Activated T-cell treated with anti-CD3 and anti-CD28 coated beads, Interleukin-2, amount 50 U/mL, for 72 hours (primary cell): Measurements from ENCODE around the gene TTC7B. TPM values are rescaled to one million over a fixed set of nuclear protein-coding genes. Genes with fewer than 3 reads are reported as not detected.

Experiments used
- ATAC-seq, 2 donors: fragments of 150-1000 bp; cut with Tn5 transposase; replicated peaks in 1 of 2; 2 replicates each; pipeline ENCODE4 v1.10.0; 2021; ENCODE audit warnings: moderate library complexity in 2 of 2, mild to moderate bottlenecking in 1 of 2
- DNase-seq, 2 donors: peaks; one replicate each; pipeline ENCODE4 v3.0.0; 2021 to 2022; ENCODE audit warnings: mixed read lengths in 1 of 2
- H3K27ac Mint-ChIP-seq: one replicate; pipeline ENCODE4 v1.8.0; 2022; ENCODE audit warnings: mild to moderate bottlenecking, moderate library complexity, mixed read lengths
- H3K27me3 Mint-ChIP-seq: one replicate; pipeline ENCODE4 v1.8.0; 2022; ENCODE audit warnings: low read depth, mixed read lengths
- H3K36me3 Mint-ChIP-seq, 2 donors: one replicate each; pipeline ENCODE4 v1.8.0; 2022; ENCODE audit warnings: mixed read lengths in 2 of 2, mild to moderate bottlenecking in 1 of 2; ENCODE audit not compliant: insufficient read depth in 2 of 2
- H3K4me1 Mint-ChIP-seq: one replicate; pipeline ENCODE4 v1.8.0; 2022; ENCODE audit warnings: low read depth, mixed read lengths
- H3K4me3 Mint-ChIP-seq, 2 donors: one replicate each; pipeline ENCODE4 v1.8.0; 2022; ENCODE audit warnings: mild to moderate bottlenecking in 2 of 2, mixed read lengths in 2 of 2, moderate library complexity in 2 of 2
- H3K9me3 Mint-ChIP-seq, 2 donors: one replicate each; pipeline ENCODE4 v1.8.0; 2022; ENCODE audit warnings: mixed read lengths in 2 of 2
- total RNA-seq, 2 donors: library from RNA; stranded (reverse); gene quantifications; one replicate each; pipeline ENCODE4 v1.2.3, GENCODE V29; 2022

Gene TTC7B
- total RNA-seq, 2 donors from 2014 or later = 9.2 to 10.7 TPM

DNA sequence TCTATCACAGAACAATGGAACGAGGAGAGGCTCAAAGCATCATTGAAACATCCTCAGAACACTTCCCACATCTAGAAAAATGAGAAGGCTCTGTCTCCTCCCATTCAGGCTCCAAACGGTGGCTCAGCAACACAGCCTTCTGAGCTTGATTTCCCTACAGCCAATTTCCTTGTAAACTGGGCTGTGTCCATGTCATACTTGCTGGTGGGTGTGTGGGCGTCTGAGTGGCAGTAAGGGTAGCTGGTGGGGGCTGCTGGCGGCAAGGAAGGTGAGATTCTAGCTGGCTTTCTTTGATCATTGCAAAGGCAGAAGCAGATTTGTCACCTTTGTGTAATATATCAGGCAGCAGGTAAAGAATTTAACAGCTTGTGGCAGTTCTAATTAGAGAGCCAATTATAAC, 255.7 kb downstream of the TTC7B start:
- no peak overlapping the region for H3K27ac Mint-ChIP-seq
- H3K9me3 Mint-ChIP-seq = no peaks in the 10 kb centered on the region
- H3K4me3 Mint-ChIP-seq = no peak overlapping the region

DNA sequence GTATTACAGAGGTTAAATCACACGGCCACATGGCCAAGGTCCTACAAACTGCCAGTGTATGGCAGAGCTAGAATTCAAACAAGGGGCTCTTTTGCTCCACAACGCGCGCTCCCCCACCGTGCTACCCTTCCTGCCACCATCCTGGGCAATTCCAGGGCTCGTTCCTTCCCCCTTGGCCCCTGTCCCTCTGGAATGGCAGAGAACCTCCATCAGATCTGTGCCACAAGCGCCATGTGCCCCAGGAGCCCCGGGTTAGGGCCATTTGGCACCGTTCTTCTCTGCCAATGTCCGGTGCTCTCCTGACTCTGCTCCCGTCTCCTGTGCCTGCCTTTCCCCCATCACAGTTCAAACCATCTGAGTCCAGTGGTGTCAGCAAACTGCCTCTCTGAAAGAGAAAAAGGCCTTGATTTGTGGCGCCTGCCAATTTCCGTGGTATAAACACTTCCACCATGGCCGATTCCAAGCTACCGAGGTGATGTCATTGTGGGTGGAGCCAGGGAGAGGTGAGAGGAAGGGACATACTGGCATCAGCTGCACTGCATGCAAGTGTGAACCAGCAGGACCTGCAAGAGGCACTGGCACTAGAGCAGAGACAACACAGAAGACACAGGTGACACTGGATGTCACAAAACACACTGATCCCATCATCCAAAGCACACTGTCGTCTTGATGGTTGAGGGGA, 256.3 kb downstream of the TTC7B start:
- ATAC-seq (no peak), DNase-seq (no peak)
- Mint-ChIP-seq H3K27me3 (no peaks in the 10 kb centered on the region), H3K36me3 (no peaks in the 10 kb centered on the region), H3K4me3 (no peak overlapping the region), H3K9me3 (no peaks in the 10 kb centered on the region), H3K4me1 (no peaks in the 10 kb centered on the region), H3K27ac (no peak overlapping the region)

More for the DNA sequence above, 255.7 kb downstream of the TTC7B start:
- no peaks in the 10 kb centered on the region for H3K27me3 Mint-ChIP-seq
- no peaks in the 10 kb centered on the region for H3K36me3 Mint-ChIP-seq
- no peak for ATAC-seq
- DNase-seq = no peak
- H3K4me1 Mint-ChIP-seq = no peaks in the 10 kb centered on the region

DNA sequence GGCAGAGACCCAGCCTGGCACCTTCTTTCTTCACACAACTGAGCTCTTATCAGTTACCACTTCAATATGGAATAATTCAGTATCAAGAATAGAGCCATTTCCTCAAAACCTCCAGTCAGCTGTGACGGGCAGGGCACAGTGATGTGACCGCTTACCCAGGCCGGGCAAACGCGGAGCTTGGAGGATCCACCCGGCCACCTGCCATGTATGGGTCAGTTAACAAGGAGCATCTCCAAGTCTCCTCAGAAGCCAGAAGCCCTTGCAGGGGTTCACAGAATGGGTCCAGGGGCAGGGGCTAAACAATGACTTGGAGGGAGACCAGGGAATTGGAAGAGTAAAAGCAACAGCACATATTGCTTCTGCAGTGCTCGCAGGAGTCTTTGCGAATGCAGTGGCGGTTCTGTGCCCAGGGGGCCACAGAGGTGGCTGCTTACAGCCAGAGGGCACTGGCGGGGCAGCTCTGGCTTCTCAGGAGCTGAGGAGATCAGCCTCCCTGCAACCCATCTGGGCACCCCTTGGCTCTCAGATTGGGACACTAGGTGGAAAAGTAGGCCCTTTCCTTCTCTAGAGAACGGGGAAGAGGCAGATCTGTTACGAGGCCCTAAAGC, 257.1 kb downstream of the TTC7B start:
- DNase-seq (no peak), ATAC-seq (no peak)
- Mint-ChIP-seq H3K4me1 (no peaks in the 10 kb centered on the region), H3K9me3 (no peaks in the 10 kb centered on the region), H3K4me3 (no peak overlapping the region), H3K27ac (no peak overlapping the region), H3K27me3 (no peaks in the 10 kb centered on the region), H3K36me3 (no peaks in the 10 kb centered on the region)

DNA sequence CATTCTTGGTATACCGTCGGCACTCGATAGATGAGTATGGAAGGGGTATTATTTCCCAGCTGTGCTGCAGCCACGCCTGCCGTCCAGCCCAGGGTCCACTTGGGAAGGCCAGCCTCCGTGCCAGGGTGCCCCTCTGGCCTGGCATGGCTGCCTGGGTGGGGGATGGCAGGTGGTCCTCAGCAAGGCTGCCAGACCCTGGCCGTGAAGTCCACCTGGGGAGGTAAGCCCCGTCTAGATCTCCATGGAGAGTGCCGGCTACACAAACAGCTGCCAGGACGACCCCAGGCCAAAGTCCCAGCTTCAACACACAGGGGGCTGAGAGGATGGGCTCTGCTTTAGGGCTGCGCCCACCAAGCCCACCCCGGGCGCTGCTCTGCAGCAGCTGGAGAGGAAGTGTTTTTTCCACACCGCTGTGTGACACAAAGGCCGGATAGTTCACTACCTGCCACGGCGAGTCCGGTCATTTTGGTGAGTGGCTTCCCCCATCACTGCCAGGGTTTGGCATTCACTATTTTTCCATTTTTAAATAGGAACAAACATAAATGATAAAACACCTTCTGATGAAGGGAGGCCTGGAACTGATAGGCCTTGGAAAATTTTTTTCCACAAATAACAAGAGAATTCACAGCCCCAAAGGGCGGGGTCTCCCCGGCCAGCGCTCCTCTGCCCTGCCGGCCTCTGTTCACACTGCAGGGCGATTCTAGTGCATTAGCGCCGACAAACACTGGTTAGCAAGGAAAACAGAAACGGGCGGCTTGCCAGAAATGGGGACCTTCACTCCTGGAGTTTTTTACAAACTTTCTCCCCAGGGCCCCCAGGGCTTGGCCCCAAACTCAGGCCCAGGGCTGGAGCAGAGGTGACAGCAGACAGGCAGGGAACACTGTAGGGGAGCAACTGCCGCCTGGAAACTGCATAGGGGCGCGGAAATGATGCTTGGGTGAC, 257.9 kb downstream of the TTC7B start:
- H3K27ac Mint-ChIP-seq = no peak overlapping the region
- no peak overlapping the region for H3K4me3 Mint-ChIP-seq
- DNase-seq = no peak
- no peaks in the 10 kb centered on the region for H3K4me1 Mint-ChIP-seq
- no peak for ATAC-seq
- no peaks in the 10 kb centered on the region for H3K9me3 Mint-ChIP-seq
- no peaks in the 10 kb centered on the region for H3K27me3 Mint-ChIP-seq
- no peaks in the 10 kb centered on the region for H3K36me3 Mint-ChIP-seq

DNA sequence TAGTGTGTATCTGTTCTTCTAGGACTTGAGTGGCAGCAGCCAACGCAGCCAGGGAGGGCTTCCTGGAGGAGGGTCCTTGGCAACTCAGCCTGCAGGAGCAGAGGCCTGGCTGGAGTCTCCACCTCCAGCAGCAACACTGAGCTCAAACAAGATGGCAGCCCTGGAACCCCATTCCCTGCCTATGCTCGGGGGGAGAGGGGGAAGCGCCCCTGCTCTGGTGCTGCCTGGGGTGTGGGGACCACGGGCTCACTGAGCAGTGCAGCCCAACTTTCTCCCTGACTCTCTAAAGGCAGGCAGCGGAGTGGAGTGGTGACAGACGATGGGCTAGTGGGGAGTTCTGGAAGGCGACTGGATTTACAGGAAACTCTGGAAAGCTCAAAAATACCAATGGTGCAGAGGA, 258.7 kb downstream of the TTC7B start:
- no peaks in the 10 kb centered on the region for H3K4me1 Mint-ChIP-seq
- H3K9me3 Mint-ChIP-seq = no peaks in the 10 kb centered on the region
- DNase-seq (no peak), ATAC-seq (no peak)
- no peaks in the 10 kb centered on the region for H3K36me3 Mint-ChIP-seq
- H3K4me3 Mint-ChIP-seq = no peak overlapping the region
- H3K27ac Mint-ChIP-seq = no peak overlapping the region
- no peaks in the 10 kb centered on the region for H3K27me3 Mint-ChIP-seq

DNA sequence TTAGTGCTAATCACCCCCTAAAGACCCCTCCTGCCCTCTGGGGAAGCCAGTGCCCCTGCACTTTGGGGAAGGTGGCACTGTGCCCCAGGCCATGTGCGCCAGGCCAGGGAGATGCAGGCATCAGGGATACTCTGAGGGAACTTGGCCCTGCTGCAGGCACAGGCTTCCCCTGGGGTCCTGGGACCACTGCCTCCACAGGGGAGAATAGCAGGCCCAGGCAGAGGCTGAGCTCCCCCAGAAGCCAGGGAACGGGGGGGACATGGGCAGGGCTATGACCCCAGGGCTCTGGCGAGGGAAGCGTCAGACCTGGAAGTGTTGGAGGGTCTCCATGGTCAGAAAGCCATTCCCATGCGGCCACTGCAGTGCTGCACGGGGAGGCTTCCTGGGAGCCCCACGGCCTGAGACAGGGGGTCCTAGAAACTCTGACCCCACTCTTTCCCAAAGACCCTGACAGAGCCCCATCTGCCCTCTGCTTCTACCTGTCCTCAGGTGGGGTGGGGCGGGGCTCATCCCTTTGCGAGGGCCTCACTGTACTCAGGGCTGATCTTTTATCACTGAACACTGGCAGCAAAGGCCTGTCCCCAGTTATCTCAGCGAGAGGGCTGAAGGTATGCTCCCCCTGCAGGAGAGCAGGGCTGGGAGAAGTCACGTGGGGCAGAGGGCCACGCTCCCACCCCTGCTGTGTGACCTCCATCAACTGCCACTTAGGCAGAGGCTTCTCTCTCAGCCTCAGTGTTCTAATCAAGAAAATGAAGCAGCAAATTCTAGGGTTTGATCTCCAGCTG, 259.4 kb downstream of the TTC7B start:
- no peak for DNase-seq
- Mint-ChIP-seq H3K27ac (no peak overlapping the region), H3K27me3 (no peaks in the 10 kb centered on the region), H3K4me1 (no peaks in the 10 kb centered on the region), H3K9me3 (no peaks in the 10 kb centered on the region), H3K4me3 (no peak overlapping the region), H3K36me3 (no peaks in the 10 kb centered on the region)
- ATAC-seq = no peak

DNA sequence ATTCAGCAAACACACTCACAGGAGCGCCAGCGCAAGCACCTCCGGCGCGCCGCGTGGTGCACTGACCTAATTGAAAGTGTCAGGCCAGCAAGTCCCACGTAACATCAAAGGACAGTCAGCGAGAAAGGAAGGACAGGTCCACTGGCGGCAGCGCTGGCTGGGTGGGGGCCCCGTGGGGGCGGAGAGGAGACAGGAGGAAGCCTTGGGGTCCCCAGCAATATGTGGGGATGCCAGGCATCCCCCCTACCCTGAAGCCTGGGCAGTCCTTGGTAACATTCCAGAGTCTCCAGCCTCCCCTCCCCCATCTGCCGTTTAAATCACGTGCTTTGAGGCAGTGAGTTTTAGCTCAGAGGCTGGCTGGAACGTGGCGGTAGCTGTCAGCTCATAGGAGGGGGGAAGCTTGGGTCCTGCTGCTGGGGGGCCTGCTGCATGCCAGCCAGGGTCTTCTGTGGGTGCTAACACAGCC, 260.2 kb downstream of the TTC7B start:
- Mint-ChIP-seq H3K9me3 (no peaks in the 10 kb centered on the region), H3K36me3 (no peaks in the 10 kb centered on the region), H3K4me1 (no peaks in the 10 kb centered on the region), H3K27me3 (no peaks in the 10 kb centered on the region), H3K27ac (no peak overlapping the region), H3K4me3 (no peak overlapping the region)
- ATAC-seq (no peak), DNase-seq (no peak)

DNA sequence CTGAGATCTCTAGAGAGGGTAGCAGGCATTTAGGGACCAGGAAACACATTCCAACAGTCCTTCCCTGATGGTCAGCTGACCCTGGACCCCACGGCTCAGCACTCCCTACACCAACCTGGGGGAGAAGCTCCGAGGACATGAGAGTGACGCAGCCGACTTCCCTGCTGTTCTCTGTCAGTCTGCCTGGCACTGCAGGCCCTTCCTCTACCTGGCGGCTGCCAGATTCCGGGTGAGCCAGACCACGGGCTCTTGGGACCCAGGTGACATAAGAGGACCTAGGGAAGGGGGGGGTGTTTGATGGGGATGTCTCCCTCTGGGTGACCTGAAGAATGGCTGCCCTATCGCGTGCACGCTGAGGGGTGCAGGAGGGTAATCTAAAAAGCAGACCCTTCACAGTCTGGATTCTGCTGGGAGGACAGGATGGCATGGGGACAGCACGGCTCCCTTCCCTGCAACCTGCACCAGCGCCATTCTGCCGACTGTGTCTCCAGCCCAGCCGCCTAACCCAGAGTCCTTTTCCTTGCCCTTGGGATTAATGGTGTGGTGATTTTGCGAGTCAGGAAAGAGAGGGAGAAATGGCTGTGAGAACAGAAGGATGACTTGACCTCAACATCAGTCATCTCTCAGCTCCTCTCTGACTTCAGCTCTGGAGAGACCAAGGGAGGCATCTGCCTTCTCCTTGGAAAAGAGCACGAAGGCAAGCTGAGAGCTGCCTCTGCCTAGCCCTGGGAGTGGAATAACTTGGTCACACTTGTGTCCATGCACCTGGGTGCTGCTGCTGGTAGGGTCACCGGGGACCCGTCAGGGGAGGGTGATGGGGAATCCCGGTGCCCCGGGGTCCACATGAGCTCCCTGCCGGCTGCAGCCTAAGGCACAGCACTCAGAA, 260.9 kb downstream of the TTC7B start:
- no peak overlapping the region for H3K4me3 Mint-ChIP-seq
- no peaks in the 10 kb centered on the region for H3K27me3 Mint-ChIP-seq
- H3K9me3 Mint-ChIP-seq = no peaks in the 10 kb centered on the region
- DNase-seq = no peak
- H3K27ac Mint-ChIP-seq = no peak overlapping the region
- no peak for ATAC-seq
- no peaks in the 10 kb centered on the region for H3K4me1 Mint-ChIP-seq
- no peaks in the 10 kb centered on the region for H3K36me3 Mint-ChIP-seq

DNA sequence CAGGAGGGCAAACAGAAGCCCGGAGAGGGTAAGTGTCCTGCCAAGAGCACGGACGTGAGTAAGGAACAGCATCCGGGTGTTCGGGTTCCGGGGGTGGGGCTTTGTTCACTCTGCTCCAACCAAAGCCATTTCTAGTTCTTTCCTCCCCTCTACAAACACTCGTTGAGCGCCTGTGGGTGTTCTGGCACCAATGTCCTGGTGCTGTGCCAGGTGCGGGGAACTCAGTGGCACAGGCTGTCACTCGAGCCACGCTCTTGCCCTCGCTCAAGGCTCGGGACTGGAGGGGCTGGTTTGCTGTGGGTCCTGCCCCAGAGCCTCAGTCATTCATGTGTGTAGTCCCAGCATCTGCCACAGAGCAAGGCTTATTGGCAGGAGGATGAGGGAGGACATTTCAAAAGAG, 261.9 kb downstream of the TTC7B start:
- no peak overlapping the region for H3K4me3 Mint-ChIP-seq
- H3K4me1 Mint-ChIP-seq = no peaks in the 10 kb centered on the region
- ATAC-seq (no peak), DNase-seq (no peak)
- H3K27ac Mint-ChIP-seq = no peak overlapping the region
- H3K9me3 Mint-ChIP-seq = no peaks in the 10 kb centered on the region
- H3K27me3 Mint-ChIP-seq = no peaks in the 10 kb centered on the region
- no peaks in the 10 kb centered on the region for H3K36me3 Mint-ChIP-seq

DNA sequence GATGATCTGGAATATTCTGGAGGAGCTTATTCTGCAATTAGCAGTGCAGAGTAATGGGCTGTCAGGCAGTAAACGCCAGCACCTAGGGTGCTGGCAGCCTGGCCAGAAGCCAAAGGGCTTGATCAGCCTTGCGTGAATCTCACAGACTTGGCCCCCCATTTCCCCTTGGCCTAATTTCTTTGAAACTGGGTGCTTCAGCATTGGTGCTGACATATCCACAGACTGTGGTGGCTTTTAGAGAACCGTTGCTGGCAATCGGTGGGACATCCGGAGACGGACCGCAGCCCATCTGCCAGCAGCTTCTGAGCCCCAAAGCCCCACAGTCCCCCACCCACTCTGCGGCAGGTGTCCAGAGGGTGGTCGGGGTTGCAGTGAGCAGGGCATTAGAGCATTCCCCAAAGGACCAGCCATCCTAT, 262.3 kb downstream of the TTC7B start:
- Mint-ChIP-seq H3K27ac (no peak overlapping the region), H3K9me3 (no peaks in the 10 kb centered on the region), H3K36me3 (no peaks in the 10 kb centered on the region), H3K4me3 (no peak overlapping the region), H3K27me3 (no peaks in the 10 kb centered on the region), H3K4me1 (no peaks in the 10 kb centered on the region)
- ATAC-seq (no peak), DNase-seq (no peak)

DNA sequence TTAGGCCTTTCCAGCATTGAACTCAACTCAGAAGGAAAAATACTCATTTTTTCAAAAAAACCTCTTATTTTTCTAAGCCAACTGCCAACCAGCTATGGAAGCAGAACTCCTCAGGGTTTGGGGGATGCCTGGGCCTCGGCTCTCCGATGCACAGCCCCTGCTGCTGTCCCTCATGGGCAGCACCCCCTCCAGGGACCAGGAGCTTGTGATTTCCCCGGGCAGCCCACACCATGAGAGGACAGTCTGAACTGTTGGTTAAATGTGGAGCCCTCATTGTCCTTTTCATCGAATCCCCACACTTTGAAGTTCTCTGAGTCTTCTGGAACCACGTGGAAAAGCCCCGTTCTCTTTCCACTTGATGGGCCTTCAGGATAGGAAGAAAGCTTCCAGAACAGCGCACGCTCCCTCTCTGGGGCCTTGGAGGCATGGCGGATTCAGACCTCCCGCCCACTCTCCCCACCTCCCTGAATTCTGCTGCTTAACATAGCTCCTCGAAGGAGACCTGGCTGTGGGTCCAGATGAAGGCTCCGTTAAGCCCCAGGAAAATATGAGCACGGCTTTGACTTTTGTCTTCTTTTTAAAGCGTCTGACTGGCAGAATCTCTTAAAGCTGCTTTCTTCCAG, 262.8 kb downstream of the TTC7B start:
- Mint-ChIP-seq H3K27ac (no peak overlapping the region), H3K27me3 (no peaks in the 10 kb centered on the region), H3K4me3 (no peak overlapping the region), H3K9me3 (no peaks in the 10 kb centered on the region), H3K4me1 (no peaks in the 10 kb centered on the region), H3K36me3 (no peaks in the 10 kb centered on the region)
- ATAC-seq (no peak), DNase-seq (no peak)
